Measurements from ENCODE around the gene RPS10. TPM values are rescaled to one million over a fixed set of nuclear protein-coding genes. Genes with fewer than 3 reads are reported as not detected.

Gene RPS10
- total and polyA plus RNA-seq, 2 donors (not counting 3 experiments of a cell fraction or from before 2014, with no cell fraction given): 1,416 to 5,496 TPM

- dilution Hi-C loops (cut with MboI; ENCODE audit: extremely low pct_ligation_motif_present, low sequenced_read_pairs): no loop called here
- H3K9me1 ChIP-seq (replicated peaks; ENCODE audit: control insufficient read depth, extremely low read depth, insufficient read depth, low read length): no peaks in the 10 kb centered on the region
- ChIA-PET POLR2A (no interaction called here), CTCF (interaction anchor here (0.6 to 3.8 kb wide), 5 partner anchors 11 to 162 kb away, joined by 3 to 17 read pairs (median 3); no protein-coding TSS in a partner anchor)
- no peaks in the 10 kb centered on the region for H3K9me3 ChIP-seq (replicated peaks; ENCODE audit: control insufficient read depth, insufficient read depth, low read length)
- intact Hi-C loops (cut with micrococcal nuclease): no loop called here
- no peak overlapping the region for H3K27ac ChIP-seq (ENCODE audit: insufficient read depth, low read depth, low read length)
- no peaks in the 10 kb centered on the region for H3K79me2 ChIP-seq (ENCODE audit: control insufficient read depth, insufficient read depth, low read length)
- DNase-seq (ENCODE audit: low read depth, low spot score): no peak
- BruUV-seq (replicated peaks): no TSS peak
- peaks cover 2 to 3% of the 10 kb centered on the region in 2 experiments for H3K27me3 ChIP-seq (ENCODE audit: control insufficient read depth in 2 of 2, insufficient read depth in 2 of 2, low read length in 2 of 2)
- no peak overlapping the region for H2AFZ ChIP-seq (ENCODE audit: low read depth, low read length)
- no peak overlapping the region for H3K4me3 ChIP-seq (replicated peaks in 1 of 3; ENCODE audit: insufficient read depth in 1 of 3, low read depth in 1 of 3, low read length in 3 of 3)
- no peak overlapping the region for H3K9ac ChIP-seq (replicated peaks; ENCODE audit: extremely low read depth, insufficient read depth, low read length)
- H3K36me3 ChIP-seq (ENCODE audit: control insufficient read depth in 2 of 2, extremely low read depth in 1 of 2, insufficient read depth in 2 of 2, low read length in 2 of 2): no peaks in the 10 kb centered on the region
- H3K4me1 ChIP-seq (ENCODE audit: control insufficient read depth, extremely low read depth, insufficient read depth, low read length): no peaks in the 10 kb centered on the region
- TF ChIP-seq EZH2 (IDR thresholded peaks at IDR 0.05; ENCODE audit: borderline replicate concordance, low read depth, low read length, severe bottlenecking): no peak
- no peak for TF ChIP-seq MAX (IDR thresholded peaks at IDR 0.05; ENCODE audit: insufficient read depth, insufficient read length)
- no peak for TF ChIP-seq FOS (IDR thresholded peaks at IDR 0.05; ENCODE audit: borderline replicate concordance, insufficient read depth, low read length)
- TF ChIP-seq GATA2 (IDR thresholded peaks at IDR 0.05; ENCODE audit: insufficient read depth, insufficient read length, low read depth, low read length): no peak
- TF ChIP-seq JUN (IDR thresholded peaks at IDR 0.05; ENCODE audit: borderline replicate concordance, insufficient read depth, insufficient read length, low read depth): no peak
- no peak for TF ChIP-seq CTCF (IDR thresholded peaks at IDR 0.05; ENCODE audit: extremely low read depth in 1 of 2, insufficient read depth in 1 of 2, low read depth in 1 of 2, low read length in 2 of 2)
- TF ChIP-seq MYC (IDR thresholded peaks at IDR 0.05; ENCODE audit: low read depth, low read length): no peak
- TF ChIP-seq POLR2A (IDR thresholded peaks at IDR 0.05; ENCODE audit: low read depth, low read length): no peak
- TF ChIP-seq POLR2AphosphoS5 (IDR thresholded peaks at IDR 0.05; ENCODE audit: insufficient read depth, low read depth, low read length): no peak
- no peak for FAIRE-seq
- no peak overlapping the region for H3K4me2 ChIP-seq (ENCODE audit: insufficient read depth, low read length)
- no peaks in the 10 kb centered on the region for H4K20me1 ChIP-seq (replicated peaks; ENCODE audit: control insufficient read depth, extremely low read depth, insufficient read depth, low read length)
These were observed 21.5 kb upstream of the RPS10 start for GRCh38 chr6:34447386-34447785.

Measured in endothelial cell of umbilical vein (primary cell).